OCI-LY1 (cell line): ENCODE results near the gene CISH.

Experiments
- H2AFZ ChIP-seq: fragments of 200-600 bp; sonication (generic), shearing (Covaris generic); 2 replicates; pipeline ENCODE4 v1.6.0; 2014; ENCODE audit warnings: antibody characterized with exemption, mild to moderate bottlenecking, low read length
- H3F3A ChIP-seq: fragments of 200-600 bp; sonication (generic), shearing (Covaris generic); 2 replicates; pipeline ENCODE4 v1.6.0; 2014; ENCODE audit warnings: mild to moderate bottlenecking, antibody characterized with exemption, low read length, moderate library complexity; ENCODE audit not compliant: insufficient read depth
- H3K27ac ChIP-seq: fragments of 200-600 bp; sonication (generic); 2 replicates; pipeline ENCODE4 v1.5.1; 2014; ENCODE audit warnings: low read length, mixed run types, mild to moderate bottlenecking, low read depth; ENCODE audit not compliant: poor library complexity, severe bottlenecking
- H3K27me3 ChIP-seq: fragments of 200-600 bp; sonication (generic); 2 replicates; pipeline ENCODE4 v1.6.0; 2014; ENCODE audit warnings: antibody characterized with exemption, mild to moderate bottlenecking, low read length, moderate library complexity; ENCODE audit not compliant: insufficient read depth
- H3K36me3 ChIP-seq: fragments of 200-600 bp; sonication (generic); 2 replicates; pipeline ENCODE4 v1.6.1; 2014; ENCODE audit warnings: mild to moderate bottlenecking, antibody characterized with exemption, low read length, moderate library complexity, mixed read lengths; ENCODE audit not compliant: insufficient read depth
- H3K4me1 ChIP-seq: fragments of 200-600 bp; sonication (generic); 2 replicates; pipeline ENCODE4 v1.5.1; 2014; ENCODE audit warnings: mild to moderate bottlenecking, low read length, moderate library complexity; ENCODE audit not compliant: insufficient read depth, severe bottlenecking
- H3K4me2 ChIP-seq: fragments of 200-600 bp; sonication (generic), shearing (Covaris generic); 2 replicates; pipeline ENCODE4 v1.6.1; 2014; ENCODE audit warnings: low read length
- H3K4me3 ChIP-seq: fragments of 200-600 bp; sonication (generic); 2 replicates; pipeline ENCODE4 v1.5.1; 2014; ENCODE audit warnings: low read length, low read depth, mild to moderate bottlenecking, mixed read lengths; ENCODE audit not compliant: poor library complexity, severe bottlenecking
- H3K79me2 ChIP-seq: fragments of 200-600 bp; shearing (Covaris generic); 2 replicates; pipeline ENCODE4 v1.6.1; 2016; ENCODE audit warnings: mixed run types, low read length, mixed read lengths; ENCODE audit not compliant: insufficient read depth
- H3K9ac ChIP-seq: fragments of 200-600 bp; sonication (generic), shearing (Covaris generic); 2 replicates; pipeline ENCODE4 v1.6.1; 2014; ENCODE audit warnings: mild to moderate bottlenecking, low read length, mixed read lengths
- H3K9me2 ChIP-seq: fragments of 200-600 bp; sonication (generic), shearing (Covaris generic); 2 replicates; pipeline ENCODE4 v1.6.1; 2014; ENCODE audit warnings: low read depth, mild to moderate bottlenecking, low read length, mixed read lengths
- H3K9me3 ChIP-seq: fragments of 200-600 bp; shearing (Covaris generic); 2 replicates; pipeline ENCODE4 v1.6.1; 2014; ENCODE audit warnings: low read length, mixed read lengths
- H4K20me1 ChIP-seq: fragments of 200-600 bp; sonication (generic), shearing (Covaris generic); 2 replicates; pipeline ENCODE4 v1.6.0; 2016; ENCODE audit warnings: mild to moderate bottlenecking, low read length; ENCODE audit not compliant: insufficient read depth
- CTCF ChIP-seq: fragments of 200-600 bp; sonication (generic), shearing (Covaris generic); IDR thresholded peaks from 2 replicates; pipeline ENCODE4 v1.5.1; 2017; ENCODE audit warnings: mild to moderate bottlenecking, antibody characterized with exemption, low read length, moderate library complexity, mixed read lengths
- EZH2 ChIP-seq: fragments of 200-600 bp; sonication (generic), shearing (Covaris generic); IDR thresholded peaks from 2 replicates; pipeline ENCODE4 v1.8.0; 2017; ENCODE audit warnings: borderline replicate concordance, mixed run types, mild to moderate bottlenecking, antibody characterized with exemption, low read length, moderate library complexity, mixed read lengths

The CISH gene

DNA sequence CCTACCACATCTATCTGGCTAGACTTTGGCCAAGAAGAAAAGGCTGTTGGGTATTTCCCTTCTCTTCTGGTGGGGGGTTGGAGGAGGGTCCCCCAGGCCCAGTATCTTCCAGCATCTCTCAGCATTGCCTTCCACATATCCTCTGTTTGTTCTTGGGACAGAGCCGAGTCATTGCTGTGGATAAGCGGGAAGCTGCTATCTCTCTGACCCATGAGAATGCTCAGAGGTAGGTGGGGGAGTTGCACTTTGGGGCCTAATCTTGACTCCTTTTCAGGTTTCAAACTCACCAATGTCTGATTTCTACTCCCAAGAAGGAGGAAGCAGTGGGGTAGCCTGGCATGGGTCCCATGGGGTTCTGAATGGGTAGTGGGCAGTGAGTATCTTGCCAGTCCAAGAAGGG, 34.2 kb downstream of the CISH start:
- H3K4me3 ChIP-seq = no peak overlapping the region
- no peaks in the 10 kb centered on the region for H3K9me3 ChIP-seq
- no peaks in the 10 kb centered on the region for H3K9me2 ChIP-seq
- TF ChIP-seq CTCF = no peak
- TF ChIP-seq EZH2 = no peak
- no peaks in the 10 kb centered on the region for H3F3A ChIP-seq
- H3K27me3 ChIP-seq = no peaks in the 10 kb centered on the region
- no peaks in the 10 kb centered on the region for H3K36me3 ChIP-seq
- H3K79me2 ChIP-seq = no peaks in the 10 kb centered on the region
- no peaks in the 10 kb centered on the region for H4K20me1 ChIP-seq
- H3K4me1 ChIP-seq = no peaks in the 10 kb centered on the region
- no peak overlapping the region for H3K27ac ChIP-seq
- H3K9ac ChIP-seq = no peak overlapping the region
- no peak overlapping the region for H3K4me2 ChIP-seq
- no peak overlapping the region for H2AFZ ChIP-seq

DNA sequence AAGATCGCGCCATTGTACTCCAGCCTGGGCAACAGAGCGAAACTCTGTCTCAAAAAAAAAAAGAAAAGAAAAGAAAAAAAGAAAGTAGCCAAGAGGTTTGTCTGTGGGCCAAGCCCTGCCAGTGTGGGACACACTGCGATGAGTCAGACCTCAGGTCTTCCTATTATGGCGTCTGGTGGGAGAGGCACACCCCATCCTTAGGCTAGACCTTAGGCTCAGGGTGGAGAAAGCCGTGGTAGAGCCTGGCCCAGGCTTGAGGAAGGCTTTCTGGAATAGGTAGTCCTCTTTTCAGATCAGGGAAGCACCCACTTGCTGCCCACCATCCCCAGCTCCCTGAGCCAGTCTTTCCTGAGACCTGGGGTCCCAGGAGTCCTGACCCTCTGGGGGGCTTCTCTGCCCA, 36.2 kb downstream of the CISH start:
- H3K4me2 ChIP-seq = no peak overlapping the region
- H3K9me3 ChIP-seq = no peaks in the 10 kb centered on the region
- no peaks in the 10 kb centered on the region for H3F3A ChIP-seq
- TF ChIP-seq EZH2 = no peak
- TF ChIP-seq CTCF = no peak
- no peaks in the 10 kb centered on the region for H3K79me2 ChIP-seq
- no peaks in the 10 kb centered on the region for H3K36me3 ChIP-seq
- H4K20me1 ChIP-seq = no peaks in the 10 kb centered on the region
- no peak overlapping the region for H3K4me3 ChIP-seq
- no peaks in the 10 kb centered on the region for H3K9me2 ChIP-seq
- H2AFZ ChIP-seq = no peak overlapping the region
- no peaks in the 10 kb centered on the region for H3K27me3 ChIP-seq
- H3K27ac ChIP-seq = no peak overlapping the region
- no peak overlapping the region for H3K9ac ChIP-seq
- peaks cover 2% of the 10 kb centered on the region for H3K4me1 ChIP-seq

DNA sequence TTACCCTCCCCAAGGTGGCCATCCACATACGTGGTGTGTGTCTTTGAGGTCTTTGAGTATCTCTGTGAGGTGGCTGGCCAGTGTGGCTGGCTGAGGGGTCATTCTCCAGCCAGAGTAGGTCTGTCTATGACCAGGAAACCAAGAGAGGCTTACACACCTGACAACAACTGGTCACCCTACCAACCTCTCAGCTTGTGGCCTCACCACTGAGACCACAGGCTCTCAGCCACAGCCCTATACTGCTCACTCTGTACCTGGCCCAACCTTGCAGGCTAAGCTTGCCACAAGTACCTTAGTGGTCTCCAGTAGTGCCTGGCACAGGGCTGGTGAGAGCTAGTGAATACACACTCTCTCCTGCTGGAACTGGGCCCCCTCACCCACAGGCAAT, 37.1 kb downstream of the CISH start:
- H3K4me3 ChIP-seq = no peak overlapping the region
- H3K27me3 ChIP-seq = no peaks in the 10 kb centered on the region
- H3K79me2 ChIP-seq = no peaks in the 10 kb centered on the region
- no peaks in the 10 kb centered on the region for H4K20me1 ChIP-seq
- H3K4me1 ChIP-seq = peaks cover 9% of the 10 kb centered on the region
- H3K9ac ChIP-seq = no peak overlapping the region
- H3K27ac ChIP-seq = no peak overlapping the region
- H3K9me3 ChIP-seq = no peaks in the 10 kb centered on the region
- H3K4me2 ChIP-seq = no peak overlapping the region
- TF ChIP-seq EZH2 (no peak), CTCF (no peak)
- no peaks in the 10 kb centered on the region for H3K9me2 ChIP-seq
- H2AFZ ChIP-seq = no peak overlapping the region
- H3K36me3 ChIP-seq = no peaks in the 10 kb centered on the region
- no peaks in the 10 kb centered on the region for H3F3A ChIP-seq
